HCT116 (cell line): ENCODE results near the gene CCNJL. TPM values are rescaled to one million over a fixed set of nuclear protein-coding genes. Genes with fewer than 3 reads are reported as not detected.

Source experiments
- ATAC-seq: fragments of 200-7000 bp; cut with Tn5 transposase; 2 replicates; pipeline ENCODE4 v1.9.1; 2020; ENCODE audit warnings: mild to moderate bottlenecking, moderate library complexity
- BruUV-seq: library from RNA; stranded (reverse); fragments of 400-500 nt; replicated peaks from 2 replicates; lab custom pipeline; 2021; lab: Mats Ljungman, UMichigan
- CTCF ChIA-PET: fragments of 300-600 bp; sonication (Branson Sonifier 250); formaldehyde crosslinking; loops from one replicate; lab custom pipeline; 2021; ENCODE audit warnings: antibody characterized with exemption; lab: Charles Lee
- POLR2A ChIA-PET: fragments of 300-600, 350-600 bp; sonication (Branson Sonifier 250); formaldehyde crosslinking; loops from one replicate; lab custom pipeline; 2021; ENCODE audit warnings: antibody characterized with exemption; lab: Charles Lee
- RAD21 ChIA-PET, 2 experiments: fragments of 300-600 bp; sonication (Branson Sonifier 250); formaldehyde crosslinking; loops; one replicate each; lab custom pipeline; 2023; ENCODE audit warnings: low total read pairs in 2 of 2; ENCODE audit not compliant: uncharacterized antibody in 2 of 2, unreplicated experiment in 2 of 2, low non-redundant PET in 1 of 2; lab: Charles Lee
- DNase-seq: peaks from one replicate; pipeline ENCODE4 v3.0.0-alpha.2; 2010; ENCODE audit warnings: low read depth, low spot score
- H2AFZ ChIP-seq: fragments of 200-600 bp; shearing (Covaris generic), sonication (generic); 2 replicates; pipeline ENCODE4 v1.6.1; 2017; ENCODE audit warnings: low read depth, mixed run types, mixed read lengths, antibody characterized with exemption, low read length; ENCODE audit not compliant: poor library complexity, severe bottlenecking
- H3K27ac ChIP-seq: 2 replicates; pipeline ENCODE4 v1.5.1; 2012; ENCODE audit warnings: low read depth, low read length
- H3K27me3 ChIP-seq: fragments of 200-600 bp; sonication (generic); 2 replicates; pipeline ENCODE4 v1.6.1; 2016; ENCODE audit warnings: mixed run types, low read length, mixed read lengths; ENCODE audit not compliant: insufficient read depth
- H3K36me3 ChIP-seq, 2 experiments: fragments of 200-500 bp in 1 of 2; fragments of 200-600 bp in 1 of 2; sonication (Bioruptor generic) in 1 of 2; sonication (generic) in 1 of 2; 2 replicates each; pipeline versions ENCODE4 v1.5.1 to v1.6.1; 2014 to 2016; ENCODE audit warnings: low read length in 2 of 2, inconsistent platforms in 1 of 2, mixed read lengths in 1 of 2, mixed run types in 1 of 2; ENCODE audit not compliant: insufficient read depth in 2 of 2, control insufficient read depth in 1 of 2
- H3K4me1 ChIP-seq, 2 experiments: fragments of 200-600 bp in 1 of 2; sonication (generic) in 1 of 2; 2 replicates each; pipeline versions ENCODE4 v1.5.1 to v1.6.1; 2012 to 2017; ENCODE audit warnings: low read length in 2 of 2, inconsistent platforms in 1 of 2, mild to moderate bottlenecking in 1 of 2, mixed read lengths in 1 of 2, mixed run types in 1 of 2, moderate library complexity in 1 of 2; ENCODE audit not compliant: insufficient read depth in 2 of 2, control insufficient read depth in 1 of 2
- H3K4me2 ChIP-seq: fragments of 200-600 bp; sonication (generic); 2 replicates; pipeline ENCODE4 v1.6.1; 2017; ENCODE audit warnings: mixed run types, low read length, mixed read lengths
- H3K4me3 ChIP-seq, 2 experiments: fragments of 200-600 bp in 1 of 2; sonication (generic) in 1 of 2; replicated peaks in 1 of 2; 2 replicates each; pipeline ENCODE4 v1.5.1; 2011 to 2016; ENCODE audit warnings: low read length in 2 of 2, control low read depth in 1 of 2, low read depth in 1 of 2, mild to moderate bottlenecking in 1 of 2, mixed read lengths in 1 of 2, mixed run types in 1 of 2
- H3K79me2 ChIP-seq: fragments of 200-600 bp; sonication (generic); 2 replicates; pipeline ENCODE4 v1.6.1; 2017; ENCODE audit warnings: mild to moderate bottlenecking, mixed run types, low read length, moderate library complexity, mixed read lengths; ENCODE audit not compliant: insufficient read depth
- H3K9ac ChIP-seq: fragments of 200-600 bp; sonication (generic); 2 replicates; pipeline ENCODE4 v1.6.1; 2016; ENCODE audit warnings: low read length, mixed read lengths
- H3K9me2 ChIP-seq: fragments of 200-600 bp; sonication (generic), shearing (Covaris generic); 2 replicates; pipeline ENCODE4 v1.6.1; 2017; ENCODE audit warnings: mixed run types, mild to moderate bottlenecking, moderate library complexity; ENCODE audit not compliant: insufficient read depth
- H3K9me3 ChIP-seq, 2 experiments: fragments of 200-500 bp in 1 of 2; fragments of 200-600 bp in 1 of 2; sonication (Bioruptor generic) in 1 of 2; sonication (generic) in 1 of 2; 2 replicates each; pipeline ENCODE4 v1.6.1; 2014 to 2017; ENCODE audit warnings: low read length in 2 of 2, mixed read lengths in 2 of 2, inconsistent platforms in 1 of 2, low read depth in 1 of 2, mild to moderate bottlenecking in 1 of 2, mixed run types in 1 of 2, moderate library complexity in 1 of 2; ENCODE audit not compliant: control insufficient read depth in 1 of 2, insufficient read depth in 1 of 2
- H4K20me1 ChIP-seq: fragments of 200-600 bp; sonication (generic), shearing (Covaris generic); 2 replicates; pipeline ENCODE4 v1.6.1; 2017; ENCODE audit warnings: mixed run types, mild to moderate bottlenecking, moderate library complexity; ENCODE audit not compliant: insufficient read depth
- ATF3 ChIP-seq: IDR thresholded peaks from 2 replicates; pipeline ENCODE4 v1.6.1; 2012
- CBX3 ChIP-seq: IDR thresholded peaks from 2 replicates; pipeline ENCODE4 v1.6.1; 2012; ENCODE audit warnings: low read depth
- EGR1 ChIP-seq: IDR thresholded peaks from 2 replicates; pipeline ENCODE4 v1.6.1; 2012; ENCODE audit warnings: low read depth
- EZH2phosphoT487 ChIP-seq: fragments of 200-600 bp; IDR thresholded peaks from 2 replicates; pipeline ENCODE4 v1.6.1; 2018; ENCODE audit warnings: antibody characterized with exemption, borderline replicate concordance
- FOSL1 ChIP-seq: IDR thresholded peaks from 2 replicates; pipeline ENCODE4 v1.6.1; 2012; ENCODE audit warnings: low read depth
- JUND ChIP-seq: IDR thresholded peaks from 2 replicates; pipeline ENCODE4 v1.6.1; 2012
- MAX ChIP-seq: IDR thresholded peaks from 2 replicates; pipeline ENCODE4 v1.6.1; 2012
- POLR2AphosphoS5 ChIP-seq: IDR thresholded peaks from 2 replicates; pipeline ENCODE4 v1.6.1; 2011; ENCODE audit warnings: mild to moderate bottlenecking, low read depth, low read length, moderate library complexity
- RAD21 ChIP-seq: IDR thresholded peaks from 2 replicates; pipeline ENCODE4 v1.6.1; 2012; ENCODE audit warnings: low read depth, mild to moderate bottlenecking
- SIN3A ChIP-seq: IDR thresholded peaks from 2 replicates; pipeline ENCODE4 v1.6.1; 2012; ENCODE audit warnings: low read depth
- SP1 ChIP-seq: IDR thresholded peaks from 2 replicates; pipeline ENCODE4 v1.6.1; 2012; ENCODE audit warnings: low read depth
- SRF ChIP-seq: IDR thresholded peaks from 2 replicates; pipeline ENCODE4 v1.6.1; 2012; ENCODE audit warnings: low read depth
- TCF7L2 ChIP-seq: IDR thresholded peaks from 2 replicates; pipeline ENCODE4 v1.7.0; 2011; ENCODE audit warnings: borderline replicate concordance, inconsistent platforms; ENCODE audit not compliant: insufficient read depth, insufficient read length; ENCODE audit errors: extremely low read depth
- ZBTB33 ChIP-seq: IDR thresholded peaks from 2 replicates; pipeline ENCODE4 v1.6.1; 2011; ENCODE audit warnings: mild to moderate bottlenecking, low read length, moderate library complexity; ENCODE audit not compliant: insufficient replicate concordance; ENCODE audit errors: extremely low read depth
- ZNF274 ChIP-seq: fragments of 200-500 bp; sonication (Bioruptor generic); IDR thresholded peaks from 2 replicates; pipeline ENCODE4 v1.6.1; 2014; ENCODE audit warnings: mild to moderate bottlenecking, low read depth, low read length, inconsistent platforms
- intact Hi-C: fragments of 100-400 bp; cut with micrococcal nuclease; formaldehyde crosslinking; loops from 2 replicates; pipeline ENCODE4 v1.10.0; 2022
- total RNA-seq: library from RNA; stranded (reverse); gene quantifications from one replicate; pipeline ENCODE4 v1.2.1, GENCODE V29; 2021; ENCODE audit not compliant: unreplicated experiment

Gene CCNJL
- total RNA-seq, 1 experiment from 2014 or later = 2.9 TPM

GRCh38 chr5:160305319-160305718 lies 7.0 kb downstream of the CCNJL start (continued):
- TF ChIP-seq POLR2AphosphoS5 (no peak), MAX (no peak), SRF (no peak), RAD21 (no peak), TCF7L2 (no peak), ZNF274 (no peak), EGR1 (no peak)

- H3K27ac ChIP-seq = no peak overlapping the region
- H3K9me3 ChIP-seq = no peaks in the 10 kb centered on the region
- H3K79me2 ChIP-seq = no peaks in the 10 kb centered on the region
- ATAC-seq (no peak), DNase-seq (no peak)
- no peak overlapping the region for H3K9ac ChIP-seq
- ChIA-PET POLR2A (no interaction called here), CTCF (no interaction called here), RAD21 (no interaction called here)
- H2AFZ ChIP-seq = no peak overlapping the region
- no peaks in the 10 kb centered on the region for H3K36me3 ChIP-seq
- BruUV-seq = no TSS peak
- no peaks in the 10 kb centered on the region for H4K20me1 ChIP-seq
- H3K4me3 ChIP-seq = no peak overlapping the region
- 0 out of 4 replicates have a peak, but pooled peaks cover 0 to 4% of the 10 kb centered on the region in 2 experiments for H3K4me1 ChIP-seq
- no peaks in the 10 kb centered on the region for H3K9me2 ChIP-seq
- no peak overlapping the region for H3K4me2 ChIP-seq
- no peak for TF ChIP-seq CBX3
- TF ChIP-seq JUND = no peak
- no peaks in the 10 kb centered on the region for H3K27me3 ChIP-seq
- intact Hi-C loops = no loop called here
These were observed 8.7 kb downstream of the CCNJL start for GRCh38 chr5:160303690-160304089.

GRCh38 chr5:160298189-160298588 lies 14.2 kb downstream of the CCNJL start:
- CTCF ChIA-PET = no interaction called here
- Histone ChIP-seq H3K4me1 (no peaks in the 10 kb centered on the region), H3K4me2 (no peak overlapping the region), H3K9me2 (no peaks in the 10 kb centered on the region), H3K27me3 (no peaks in the 10 kb centered on the region), H3K9me3 (no peaks in the 10 kb centered on the region), H3K4me3 (no peak overlapping the region), H3K9ac (no peak overlapping the region), H4K20me1 (no peaks in the 10 kb centered on the region), H3K36me3 (no peaks in the 10 kb centered on the region), H3K27ac (no peak overlapping the region), H3K79me2 (no peaks in the 10 kb centered on the region), H2AFZ (no peak overlapping the region)
- RAD21 ChIA-PET = no interaction called here
- POLR2A ChIA-PET = interaction anchor here (0.7 kb wide), 1 partner anchor 179 kb away, joined by 4 read pairs; the partner anchor contains the start of gene PWWP2A
- BruUV-seq = no TSS peak
- ATAC-seq (no peak), DNase-seq (no peak)
- intact Hi-C loops = no loop called here
- TF ChIP-seq JUND (no peak), EGR1 (no peak), EZH2phosphoT487 (no peak), ATF3 (no peak), SP1 (no peak), ZBTB33 (no peak), FOSL1 (no peak), TCF7L2 (no peak), SRF (no peak), SIN3A (no peak)
